Keratinocyte (primary cell): ENCODE data around the gene SHROOM4.

Experiments used
- EZH2 ChIP-seq: IDR thresholded peaks from one replicate; pipeline ENCODE4 v1.6.1; 2012; ENCODE audit warnings: inconsistent platforms, mild to moderate bottlenecking, low read length, moderate library complexity
- TF ChIP-seq, protein P1 (sequence below), 3 experiments: IDR thresholded peaks in 1 of 3; conservative IDR thresholded peaks in 1 of 3; optimal IDR thresholded peaks in 1 of 3; 2 replicates in 2 of 3; 3 replicates in 1 of 3; pipeline versions ENCODE3 to v1.5.1; 2011; ENCODE audit warnings: low read length in 3 of 3, mild to moderate bottlenecking in 3 of 3, moderate library complexity in 2 of 3, control low read depth in 1 of 3, inconsistent platforms in 1 of 3; ENCODE audit not compliant: insufficient read depth in 2 of 3; ENCODE audit errors: extremely low read depth in 1 of 3

GRCh38 chrX:50827996-50828395 is 14.0 kb upstream of the SHROOM4 start:
- TF ChIP-seq, protein P1, sequence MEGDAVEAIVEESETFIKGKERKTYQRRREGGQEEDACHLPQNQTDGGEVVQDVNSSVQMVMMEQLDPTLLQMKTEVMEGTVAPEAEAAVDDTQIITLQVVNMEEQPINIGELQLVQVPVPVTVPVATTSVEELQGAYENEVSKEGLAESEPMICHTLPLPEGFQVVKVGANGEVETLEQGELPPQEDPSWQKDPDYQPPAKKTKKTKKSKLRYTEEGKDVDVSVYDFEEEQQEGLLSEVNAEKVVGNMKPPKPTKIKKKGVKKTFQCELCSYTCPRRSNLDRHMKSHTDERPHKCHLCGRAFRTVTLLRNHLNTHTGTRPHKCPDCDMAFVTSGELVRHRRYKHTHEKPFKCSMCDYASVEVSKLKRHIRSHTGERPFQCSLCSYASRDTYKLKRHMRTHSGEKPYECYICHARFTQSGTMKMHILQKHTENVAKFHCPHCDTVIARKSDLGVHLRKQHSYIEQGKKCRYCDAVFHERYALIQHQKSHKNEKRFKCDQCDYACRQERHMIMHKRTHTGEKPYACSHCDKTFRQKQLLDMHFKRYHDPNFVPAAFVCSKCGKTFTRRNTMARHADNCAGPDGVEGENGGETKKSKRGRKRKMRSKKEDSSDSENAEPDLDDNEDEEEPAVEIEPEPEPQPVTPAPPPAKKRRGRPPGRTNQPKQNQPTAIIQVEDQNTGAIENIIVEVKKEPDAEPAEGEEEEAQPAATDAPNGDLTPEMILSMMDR (optimal IDR thresholded peaks at IDR 0.05 in 1 of 3, IDR thresholded peaks at IDR 0.05 in 1 of 3, conservative IDR thresholded peaks at IDR 0.05 in 1 of 3; ENCODE audit: extremely low read depth in 1 of 3, insufficient read depth in 2 of 3, low read length in 3 of 3), result no peak
- TF ChIP-seq EZH2, result no peak
